K562 (cell line): Measurements from ENCODE around the gene BTRC. TPM values are rescaled to one million over a fixed set of nuclear protein-coding genes. Genes with fewer than 3 reads are reported as not detected.

Experiments
- ATAC-seq: fragments of 200-7000 bp; cut with Tn5 transposase; 3 replicates; pipeline ENCODE4 v1.9.1; 2020; ENCODE audit warnings: moderate library complexity
- BruUV-seq: library from RNA; stranded (reverse); fragments of 400-500 nt; replicated peaks from 2 replicates; lab custom pipeline; 2021; lab: Mats Ljungman, UMichigan
- CTCF ChIA-PET: fragments of 300-600 bp; formaldehyde crosslinking; extraction: SDS; loops from one replicate; lab custom pipeline; 2021; ENCODE audit warnings: low intra/inter-chr PET ratio; lab: Yijun Ruan, JAX
- POLR2A ChIA-PET: fragments of 300-600, 350-650 bp; sonication (Branson Sonifier 250); formaldehyde crosslinking; extraction: SDS; loops from one replicate; lab custom pipeline; 2021; ENCODE audit warnings: antibody characterized with exemption, inconsistent platforms; lab: Yijun Ruan, JAX
- DNase-seq, 4 experiments: peaks; one replicate each; pipeline versions ENCODE4 v3.0.0 to v3.0.0-alpha.2; 2011 to 2018; ENCODE audit warnings: low spot score in 3 of 4, mixed read lengths in 3 of 4; ENCODE audit errors: extremely low read depth in 1 of 4
- FAIRE-seq: peaks from 2 replicates; lab custom pipeline; 2011; peaks lifted over from hg19 to GRCh38; lab: Jason Lieb, UNC
- H2AFZ ChIP-seq: 2 replicates; pipeline ENCODE4 v1.6.0; 2011; ENCODE audit warnings: low read depth, low read length, control low read depth, inconsistent platforms
- H3K27ac ChIP-seq: fragments of 200-600 bp; 3 replicates; pipeline ENCODE4 v1.8.0; 2011; ENCODE audit warnings: low read depth, mild to moderate bottlenecking, control low read depth, inconsistent platforms, low read length, moderate library complexity, mixed read lengths; ENCODE audit errors: extremely low read depth
- H3K27me3 ChIP-seq, 2 experiments: fragments of 300-600 bp in 1 of 2; 2 replicates in 1 of 2; 3 replicates in 1 of 2; pipeline versions ENCODE4 v1.6.0 to v1.8.0; 2011; ENCODE audit warnings: inconsistent platforms in 2 of 2, low read length in 2 of 2, mild to moderate bottlenecking in 1 of 2, mixed read lengths in 1 of 2, moderate library complexity in 1 of 2; ENCODE audit not compliant: control insufficient read depth in 2 of 2, insufficient read depth in 2 of 2
- H3K36me3 ChIP-seq: fragments of 300-600 bp; 3 replicates; pipeline ENCODE4 v1.8.0; 2011; ENCODE audit warnings: mild to moderate bottlenecking, low read length, inconsistent platforms; ENCODE audit not compliant: control insufficient read depth, insufficient read depth
- H3K4me1 ChIP-seq, 2 experiments: fragments of 200-600 bp in 1 of 2; replicated peaks in 1 of 2; 2 replicates in 1 of 2; 3 replicates in 1 of 2; pipeline versions ENCODE4 v1.5.1 to v1.8.0; 2011; ENCODE audit warnings: inconsistent platforms in 2 of 2, low read length in 2 of 2, mild to moderate bottlenecking in 1 of 2, mixed read lengths in 1 of 2, moderate library complexity in 1 of 2; ENCODE audit not compliant: control insufficient read depth in 2 of 2, insufficient read depth in 2 of 2
- H3K4me2 ChIP-seq: 2 replicates; pipeline ENCODE4 v1.6.1; 2011; ENCODE audit warnings: low read length, control low read depth, inconsistent platforms, mixed read lengths; ENCODE audit not compliant: insufficient read depth
- H3K4me3 ChIP-seq: fragments of 200-600 bp; sonication (generic), shearing (Covaris generic); 2 replicates; pipeline ENCODE4 v1.5.1; 2016; ENCODE audit warnings: control low read depth, inconsistent platforms
- H3K79me2 ChIP-seq: fragments of 200-600 bp; 3 replicates; pipeline ENCODE4 v1.8.0; 2011; ENCODE audit warnings: low read length, inconsistent platforms; ENCODE audit not compliant: control insufficient read depth, insufficient read depth
- H3K9ac ChIP-seq, 2 experiments: 2 replicates each; pipeline versions ENCODE4 v1.6.0 to v1.6.1; 2011; ENCODE audit warnings: low read depth in 2 of 2, low read length in 2 of 2, control low read depth in 1 of 2, inconsistent platforms in 1 of 2, mild to moderate bottlenecking in 1 of 2, mixed read lengths in 1 of 2; ENCODE audit not compliant: insufficient read depth in 1 of 2
- H3K9me1 ChIP-seq: one replicate; pipeline ENCODE4 v1.6.0; 2011; ENCODE audit warnings: inconsistent platforms, mild to moderate bottlenecking, low read length, moderate library complexity; ENCODE audit not compliant: control insufficient read depth, insufficient read depth
- H3K9me3 ChIP-seq: replicated peaks from 2 replicates; pipeline ENCODE4 v1.5.1; 2011; ENCODE audit warnings: low read depth, low read length, inconsistent platforms; ENCODE audit not compliant: control insufficient read depth, insufficient read depth
- H4K20me1 ChIP-seq: replicated peaks from 2 replicates; pipeline ENCODE4 v1.6.1; 2011; ENCODE audit warnings: low read length, inconsistent platforms, mixed read lengths; ENCODE audit not compliant: control insufficient read depth, insufficient read depth
- CHD7 ChIP-seq: fragments of 200-600 bp; sonication (generic); IDR thresholded peaks from one replicate; pipeline ENCODE4 v1.6.1; 2012; ENCODE audit warnings: mild to moderate bottlenecking, low read depth, low read length, inconsistent platforms
- GMEB1 ChIP-seq: fragments of 250-450 bp; sonication (Bioruptor Pico); IDR thresholded peaks from 2 replicates; pipeline ENCODE4 v1.4.0; 2020; ENCODE audit warnings: mild to moderate bottlenecking
- PML ChIP-seq: IDR thresholded peaks from 2 replicates; pipeline ENCODE4 v1.6.1; 2012; ENCODE audit warnings: low read length, inconsistent platforms
- RBFOX2 ChIP-seq: fragments of 200-400 bp; formaldehyde crosslinking; IDR thresholded peaks from 2 replicates; pipeline ENCODE4 v1.6.1; 2017; ENCODE audit warnings: low read depth, mild to moderate bottlenecking, low read length, moderate library complexity
- SPI1 ChIP-seq: IDR thresholded peaks from 2 replicates; pipeline ENCODE4 v1.6.1; 2011; ENCODE audit warnings: low read depth, low read length, control low read depth, borderline replicate concordance
- whole genome bisulfite sequencing: fragments of 100-300 bp; shearing (Covaris generic); methylation state at CpG from one replicate; pipeline ENCODE4 v1.1.6; 2016; ENCODE audit warnings: low coverage, mixed read lengths; ENCODE audit not compliant: insufficient coverage; ENCODE audit errors: missing lambda C conversion rate; 5-methylcytosine and 5-hydroxymethylcytosine counted together
- in situ Hi-C: fragments of 300-500 bp; cut with MboI; formaldehyde crosslinking; loops from 4 replicates; pipeline ENCODE4 v1.15.0; 2018; ENCODE audit warnings: inconsistent platforms, mixed read lengths
- intact Hi-C: fragments of 100-400 bp; cut with micrococcal nuclease; formaldehyde crosslinking; loops from 2 replicates; pipeline ENCODE4 v1.14.2; 2022
- polyA plus RNA-seq, 8 experiments: library from polyadenylated mRNA; depleted of rRNA in 4 of 8; stranded (reverse) in 5 of 8; unstranded in 3 of 8; fragments of >200 nt; fragmentation: Nextera tagmentation in 2 of 8; fragmentation: Illumina TruSeq in 1 of 8; extraction: Ambion mirVana in 2 of 8; extraction: Trizol in 1 of 8; gene quantifications; 2 replicates each; pipeline versions ENCODE4 v1.2.1 to v1.2.3, GENCODE V29; 2011 to 2014; ENCODE audit warnings: inconsistent platforms in 1 of 8, missing spikeins in 1 of 8
- total RNA-seq, 7 experiments: library from RNA; depleted of rRNA in 6 of 7; stranded (reverse); fragments of >200 nt in 6 of 7; fragmentation: Illumina TruSeq in 2 of 7; extraction: Trizol in 2 of 7; gene quantifications; 2 replicates each; pipeline versions ENCODE4 v1.2.1 to v1.2.3, GENCODE V29; 2011 to 2021; ENCODE audit warnings: low replicate concordance in 1 of 7
- TF ChIP-seq, protein P1 (sequence below): fragments of 450-650 bp; IDR thresholded peaks from 2 replicates; pipeline ENCODE4 v1.6.1; 2016; ENCODE audit warnings: borderline replicate concordance

The BTRC gene
- total and polyA plus RNA-seq, 9 of the 15 experiments (the other 6 are each of a cell fraction or from before 2014, with no cell fraction given): 1.6 to 15.4 (median 7.0) TPM

- Histone ChIP-seq H3K36me3 (no peaks in the 10 kb centered on the region), H3K27ac (no peak overlapping the region), H3K4me1 (no peaks in the 10 kb centered on the region), H4K20me1 (no peaks in the 10 kb centered on the region), H3K9me1 (no peaks in the 10 kb centered on the region), H3K27me3 (no peaks in the 10 kb centered on the region), H3K9me3 (no peaks in the 10 kb centered on the region), H3K79me2 (no peaks in the 10 kb centered on the region; the same call in 2 of the 3 replicates), H3K9ac (no peak overlapping the region), H2AFZ (no peak overlapping the region), H3K4me2 (no peak overlapping the region), H3K4me3 (no peak overlapping the region)
- in situ Hi-C loops (no loop called here), intact Hi-C loops (no loop called here)
- BruUV-seq: no TSS peak
- no peak for FAIRE-seq
- no peak for ATAC-seq
- DNase-seq: no peak
- ChIA-PET CTCF (no interaction called here), POLR2A (interaction anchor here (1.2 kb wide), 1 partner anchor 59 kb away, joined by 3 read pairs; no protein-coding TSS in a partner anchor)
- 26% methylated on average over 5 of the region's 5 CpGs for WGBS
- TF ChIP-seq GMEB1: no peak
- TF ChIP-seq SPI1: no peak
- TF ChIP-seq, protein P1, sequence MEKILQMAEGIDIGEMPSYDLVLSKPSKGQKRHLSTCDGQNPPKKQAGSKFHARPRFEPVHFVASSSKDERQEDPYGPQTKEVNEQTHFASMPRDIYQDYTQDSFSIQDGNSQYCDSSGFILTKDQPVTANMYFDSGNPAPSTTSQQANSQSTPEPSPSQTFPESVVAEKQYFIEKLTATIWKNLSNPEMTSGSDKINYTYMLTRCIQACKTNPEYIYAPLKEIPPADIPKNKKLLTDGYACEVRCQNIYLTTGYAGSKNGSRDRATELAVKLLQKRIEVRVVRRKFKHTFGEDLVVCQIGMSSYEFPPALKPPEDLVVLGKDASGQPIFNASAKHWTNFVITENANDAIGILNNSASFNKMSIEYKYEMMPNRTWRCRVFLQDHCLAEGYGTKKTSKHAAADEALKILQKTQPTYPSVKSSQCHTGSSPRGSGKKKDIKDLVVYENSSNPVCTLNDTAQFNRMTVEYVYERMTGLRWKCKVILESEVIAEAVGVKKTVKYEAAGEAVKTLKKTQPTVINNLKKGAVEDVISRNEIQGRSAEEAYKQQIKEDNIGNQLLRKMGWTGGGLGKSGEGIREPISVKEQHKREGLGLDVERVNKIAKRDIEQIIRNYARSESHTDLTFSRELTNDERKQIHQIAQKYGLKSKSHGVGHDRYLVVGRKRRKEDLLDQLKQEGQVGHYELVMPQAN: no peak
- no peak for TF ChIP-seq CHD7
- TF ChIP-seq PML: no peak
- TF ChIP-seq RBFOX2: no peak
Observed at GRCh38 chr10:101379663-101380352, 25.8 kb downstream of the BTRC start.
